NCI-H748 treated with DMSO at 0.1 percent for 48 hours (cell line): Measurements from ENCODE around the gene SMYD4.

ENCODE experiments used
- DNase-seq: peaks from one replicate; lab custom pipeline; 2025; lab: John Stamatoyannopoulos, UW

Gene SMYD4

GRCh38 chr17:1730326-1731193 lies 99.1 kb downstream of the SMYD4 start:
- no peak for DNase-seq

GRCh38 chr17:1729966-1730325 lies 99.8 kb downstream of the SMYD4 start:
- DNase-seq = no peak
